KOPT-K1 (cell line): ENCODE data around the gene MAFB.

ENCODE experiments used
- H3K27ac ChIP-seq: fragments of 200-600 bp; sonication (generic); 2 replicates; pipeline ENCODE4 v1.5.1; 2016; ENCODE audit warnings: antibody characterized with exemption, mild to moderate bottlenecking, low read depth, low read length; ENCODE audit not compliant: poor library complexity, severe bottlenecking
- H3K36me3 ChIP-seq: fragments of 200-600 bp; sonication (generic); 2 replicates; pipeline ENCODE4 v1.5.1; 2017; ENCODE audit warnings: antibody characterized with exemption, mild to moderate bottlenecking, low read length, moderate library complexity; ENCODE audit not compliant: insufficient read depth
- H3K9me3 ChIP-seq: fragments of 200-600 bp; sonication (generic); 2 replicates; pipeline ENCODE4 v1.5.1; 2017; ENCODE audit warnings: antibody characterized with exemption, low read length, mild to moderate bottlenecking; ENCODE audit not compliant: insufficient read depth, poor library complexity, severe bottlenecking

The MAFB gene

DNA sequence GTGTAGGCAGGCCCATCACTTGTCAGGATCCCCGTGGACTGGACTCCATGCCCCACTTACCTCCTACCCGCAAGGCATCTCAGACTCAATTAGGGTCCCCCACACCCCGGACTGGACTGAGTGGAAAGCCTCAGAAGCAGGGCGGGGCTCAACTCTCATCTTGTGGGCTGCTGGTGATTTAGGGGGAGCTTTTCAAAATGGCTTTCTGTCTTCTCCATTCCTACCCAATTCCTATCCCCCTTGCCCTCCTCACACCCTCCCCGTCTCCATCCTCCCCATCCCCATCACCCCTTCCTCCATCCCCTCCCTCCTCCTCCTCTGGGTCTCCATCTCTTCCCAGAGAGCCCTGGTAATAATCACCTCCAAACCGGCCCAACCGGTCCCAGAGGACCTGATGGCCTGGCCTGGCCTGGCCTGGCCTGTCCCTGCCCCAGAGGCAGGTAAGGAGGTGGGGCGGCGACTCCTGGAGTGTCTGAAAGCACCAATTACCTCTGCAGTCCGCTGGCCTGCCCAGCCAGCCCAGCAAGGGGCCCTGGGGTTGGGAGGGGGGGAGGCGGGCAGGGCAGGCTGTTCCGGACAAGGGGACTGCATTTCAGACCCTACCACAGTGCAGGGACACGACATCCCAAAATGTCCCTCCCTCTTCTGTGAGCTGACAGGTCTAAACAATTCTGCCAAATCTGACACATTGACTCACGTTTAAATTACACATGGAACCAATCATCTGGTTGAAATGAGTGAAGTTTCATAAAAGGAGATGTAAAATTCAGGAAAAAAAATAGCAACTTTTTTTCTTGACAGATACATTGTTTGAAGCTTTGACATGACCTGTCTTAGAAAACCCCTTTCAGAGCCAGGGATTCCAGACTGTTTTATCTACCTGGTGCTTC, 24.8 kb downstream of the MAFB start:
- no peaks in the 10 kb centered on the region for H3K9me3 ChIP-seq

DNA sequence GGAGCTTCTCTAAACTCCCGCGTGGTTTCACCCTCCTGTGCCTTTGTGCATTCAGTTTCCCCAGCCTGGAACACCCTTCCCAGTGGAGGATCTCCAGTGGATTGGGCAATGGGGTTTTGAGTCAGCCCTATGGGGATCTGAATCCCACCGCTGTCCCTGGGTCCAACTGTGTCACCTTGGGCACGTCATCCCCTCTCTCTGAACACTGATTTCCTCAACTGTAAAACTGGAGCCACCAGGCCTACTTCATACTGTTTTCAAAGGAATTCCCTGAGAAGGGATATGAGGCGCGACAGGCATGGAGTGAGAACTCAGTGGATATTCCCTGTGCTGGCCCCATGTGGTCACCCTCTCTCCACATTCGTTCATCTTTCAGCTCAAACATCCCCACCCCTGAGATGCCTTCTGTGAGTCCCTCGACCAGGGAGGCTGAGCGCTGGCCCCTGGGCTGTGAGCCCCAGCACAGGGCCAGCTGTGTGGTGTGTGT, 25.7 kb downstream of the MAFB start:
- Histone ChIP-seq H3K9me3 (no peaks in the 10 kb centered on the region), H3K36me3 (no peaks in the 10 kb centered on the region), H3K27ac (no peak overlapping the region)

More for the DNA sequence above, 24.8 kb downstream of the MAFB start:
- H3K36me3 ChIP-seq: no peaks in the 10 kb centered on the region
- H3K27ac ChIP-seq: no peak overlapping the region

DNA sequence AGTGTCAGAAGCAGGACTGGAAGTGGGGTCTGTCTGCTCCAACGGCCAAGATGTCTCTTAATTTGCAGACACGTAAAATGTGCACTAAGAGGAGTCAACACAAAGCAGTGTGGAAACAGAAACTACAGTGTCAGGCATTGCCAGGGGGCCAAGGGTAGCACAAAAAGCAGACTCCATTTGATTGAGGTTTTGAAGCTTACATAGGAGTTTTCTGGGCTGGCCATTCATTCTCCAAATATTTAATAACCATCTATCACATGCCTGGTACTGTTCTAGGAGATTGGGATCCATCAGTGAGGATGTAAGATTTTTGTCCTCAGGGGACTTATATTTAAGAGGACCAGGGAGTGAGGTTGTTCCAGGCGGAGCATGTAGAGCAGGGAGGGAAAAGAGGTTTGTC, 29.5 kb downstream of the MAFB start:
- Histone ChIP-seq H3K36me3 (no peaks in the 10 kb centered on the region), H3K27ac (no peak overlapping the region), H3K9me3 (no peaks in the 10 kb centered on the region)

DNA sequence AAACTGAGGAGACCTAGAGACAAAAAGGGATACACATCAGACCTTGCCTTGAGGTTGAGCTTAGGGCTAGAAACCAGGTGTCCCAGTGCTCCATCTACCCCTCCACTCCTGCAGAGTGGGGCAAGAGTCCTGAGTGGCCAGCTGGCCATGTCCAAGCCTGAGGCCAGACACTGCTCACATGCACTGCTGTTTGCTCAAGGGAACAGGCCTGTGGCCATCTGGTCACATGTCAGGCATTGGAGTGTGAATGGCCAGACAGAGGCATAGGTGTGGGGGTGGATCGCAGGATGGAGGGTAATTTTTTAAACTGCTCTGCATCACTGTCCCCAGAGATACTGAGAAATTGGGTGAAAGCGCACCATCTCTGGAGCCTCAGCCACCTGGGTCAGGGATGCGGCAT, 30.5 kb downstream of the MAFB start:
- H3K27ac ChIP-seq: no peak overlapping the region
- H3K9me3 ChIP-seq: no peaks in the 10 kb centered on the region
- no peaks in the 10 kb centered on the region for H3K36me3 ChIP-seq

DNA sequence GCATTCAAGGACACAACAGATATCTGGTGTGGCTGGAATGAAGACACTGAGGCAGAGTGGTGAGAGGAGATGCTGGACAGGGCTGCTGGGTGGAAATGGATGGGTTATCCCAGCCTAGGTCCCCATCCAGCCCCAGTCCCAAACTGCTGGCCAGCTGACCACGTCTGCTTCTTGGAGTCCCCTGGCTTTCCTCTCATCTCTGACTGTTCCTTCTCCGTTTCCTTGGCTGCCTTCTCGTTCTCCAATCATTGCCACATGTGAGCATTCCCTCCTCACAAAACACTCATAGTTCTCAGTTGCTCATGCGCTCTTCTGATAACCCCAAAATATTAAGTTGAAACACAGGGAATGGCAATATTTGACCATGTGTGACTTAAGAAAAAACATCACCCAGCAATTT, 31.5 kb downstream of the MAFB start:
- Histone ChIP-seq H3K27ac (no peak overlapping the region), H3K9me3 (no peaks in the 10 kb centered on the region), H3K36me3 (no peaks in the 10 kb centered on the region)

DNA sequence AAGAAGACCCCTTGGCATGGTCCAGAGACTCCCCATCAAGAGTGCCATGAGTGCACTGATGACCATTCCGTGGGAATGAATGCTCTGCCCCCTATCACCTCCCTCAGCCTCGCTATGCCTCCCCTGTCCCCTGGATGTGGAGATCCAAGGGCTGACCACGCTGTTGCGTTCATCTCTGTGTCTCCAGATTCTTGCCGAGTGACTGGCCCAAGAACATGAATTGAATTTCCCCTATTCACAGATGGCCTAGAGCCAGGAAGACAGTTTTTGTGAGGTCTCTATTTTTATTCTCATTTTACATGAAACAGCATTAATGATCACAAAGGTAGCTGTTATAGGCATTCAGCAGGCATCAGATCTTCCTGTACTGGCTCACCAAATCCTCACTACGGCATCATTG, 33.6 kb downstream of the MAFB start:
- no peaks in the 10 kb centered on the region for H3K9me3 ChIP-seq
- no peak overlapping the region for H3K27ac ChIP-seq
- H3K36me3 ChIP-seq: no peaks in the 10 kb centered on the region

DNA sequence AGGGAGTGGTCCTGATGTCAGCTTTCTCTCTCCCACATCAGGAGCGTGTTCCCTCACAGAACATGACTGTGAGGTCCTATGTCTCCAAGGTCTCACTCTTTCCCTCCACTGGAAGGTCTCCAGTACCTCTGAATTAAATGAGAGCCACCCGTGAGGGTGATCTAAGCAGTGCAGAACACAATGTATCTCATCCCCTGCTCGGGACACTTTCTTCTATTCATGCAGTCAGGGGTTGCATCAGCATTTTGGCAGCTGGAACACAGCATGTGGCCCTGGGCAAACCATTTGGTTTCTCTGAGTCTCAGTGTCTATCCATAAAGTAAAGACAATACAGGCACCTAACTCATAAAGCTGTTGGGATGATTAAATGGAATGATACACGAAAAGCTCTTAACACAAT, 34.2 kb downstream of the MAFB start:
- Histone ChIP-seq H3K27ac (no peak overlapping the region), H3K9me3 (no peaks in the 10 kb centered on the region), H3K36me3 (no peaks in the 10 kb centered on the region)

DNA sequence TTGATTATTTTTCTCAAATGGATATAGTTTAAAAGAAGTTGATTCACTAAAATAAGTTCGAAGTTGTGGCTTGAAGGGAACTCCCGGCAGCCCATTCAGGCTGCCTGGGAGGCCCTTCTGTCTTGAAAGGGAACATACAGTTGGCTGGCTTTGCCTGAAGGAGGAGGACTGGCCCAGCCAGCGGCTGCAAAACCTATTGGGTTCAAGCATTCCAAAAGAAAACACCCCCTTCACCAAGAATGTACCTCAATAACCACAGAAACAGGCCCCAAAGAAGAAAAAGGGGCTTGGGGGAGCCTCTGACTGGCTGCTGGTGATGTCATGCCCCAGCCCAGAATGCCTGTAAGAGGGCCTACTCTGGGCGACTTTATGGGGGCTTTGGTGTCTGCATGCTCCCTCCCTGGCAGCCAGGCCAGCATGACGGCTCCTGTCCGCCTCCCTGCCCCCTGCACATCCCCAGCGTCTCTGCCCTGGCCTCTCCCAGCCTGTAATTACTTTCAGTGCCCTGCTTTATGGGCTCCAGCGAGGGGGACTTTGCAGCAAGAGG, 36.5 kb downstream of the MAFB start:
- Histone ChIP-seq H3K36me3 (no peaks in the 10 kb centered on the region), H3K27ac (no peak overlapping the region), H3K9me3 (no peaks in the 10 kb centered on the region)

DNA sequence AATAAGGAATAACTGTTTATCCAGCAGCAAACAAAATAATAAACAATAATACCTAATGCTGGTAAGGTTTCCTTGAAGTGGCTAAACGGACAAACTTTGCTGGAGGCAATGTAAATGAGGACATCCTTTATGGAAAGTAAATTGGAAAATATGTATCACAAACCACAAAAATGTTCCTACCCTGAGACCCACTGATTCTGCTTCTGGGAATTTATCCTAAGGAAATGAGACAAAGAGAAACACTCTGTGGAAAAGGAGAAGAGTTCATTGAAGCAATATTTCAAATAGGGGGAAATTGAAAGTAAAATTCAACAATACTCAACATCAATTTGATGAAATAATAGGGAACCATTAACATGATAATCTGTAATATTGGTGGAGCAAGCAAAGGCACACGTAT, 37.9 kb downstream of the MAFB start:
- no peaks in the 10 kb centered on the region for H3K36me3 ChIP-seq
- H3K27ac ChIP-seq: no peak overlapping the region
- no peaks in the 10 kb centered on the region for H3K9me3 ChIP-seq

DNA sequence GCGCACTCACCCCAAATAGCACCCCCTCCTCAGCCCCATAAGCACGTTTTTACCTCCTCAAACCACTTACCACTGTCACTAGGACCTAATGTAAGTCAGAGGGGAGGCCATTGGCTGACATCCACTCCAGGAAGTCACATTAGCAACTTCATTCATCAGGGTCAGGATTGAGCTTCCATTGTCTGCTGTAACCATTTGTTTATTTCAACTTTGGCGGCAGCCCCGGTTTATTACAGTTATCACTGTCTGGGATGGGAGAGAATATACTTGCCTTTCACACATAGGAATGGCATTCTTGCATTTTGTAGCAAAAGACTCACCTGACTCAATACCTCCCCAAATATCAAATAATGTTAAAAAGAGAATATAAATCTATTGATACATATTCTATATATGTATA, 38.3 kb downstream of the MAFB start:
- H3K9me3 ChIP-seq: no peaks in the 10 kb centered on the region
- no peak overlapping the region for H3K27ac ChIP-seq
- no peaks in the 10 kb centered on the region for H3K36me3 ChIP-seq

DNA sequence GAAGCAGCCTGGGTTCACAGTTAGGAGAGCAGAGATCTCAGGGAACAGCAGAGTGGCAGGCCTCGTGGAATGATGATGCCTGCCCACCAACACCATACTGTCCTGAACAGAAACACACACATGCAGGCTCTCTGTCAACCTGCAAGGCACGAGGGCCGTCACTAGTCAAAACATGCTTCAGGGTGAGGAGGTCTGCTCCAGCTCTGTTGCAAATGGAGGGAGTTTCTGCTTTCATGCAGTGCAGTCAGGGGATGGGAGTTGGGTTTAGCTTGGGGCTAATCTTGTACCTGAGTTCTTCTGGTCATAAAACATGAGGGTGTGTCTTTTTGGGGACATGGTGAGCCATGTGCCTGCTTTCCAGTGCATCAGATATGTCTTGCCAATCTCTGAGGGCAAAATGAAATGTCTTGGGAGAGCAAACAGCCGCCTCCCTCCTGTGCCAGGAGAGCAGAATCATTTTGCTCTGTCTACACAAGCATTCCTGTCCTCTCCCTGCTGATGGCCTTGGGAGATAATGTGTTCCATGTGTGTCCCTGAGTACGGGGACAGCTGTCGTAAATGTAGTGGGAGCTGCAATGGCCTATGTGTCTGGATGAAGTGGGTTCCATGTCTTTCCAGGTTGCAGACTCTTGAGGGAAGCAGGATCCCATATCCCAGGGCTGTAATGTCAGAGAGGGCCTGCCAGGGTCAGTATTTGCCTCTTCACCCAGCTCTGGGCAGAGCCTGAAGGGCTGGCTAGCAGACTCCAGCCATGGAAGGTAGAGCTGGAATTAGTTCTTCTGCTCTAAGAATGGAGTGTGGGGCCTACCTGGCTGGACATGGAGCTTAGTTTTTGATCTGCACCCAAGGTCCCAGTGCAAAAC, 40.6 kb downstream of the MAFB start:
- no peak overlapping the region for H3K27ac ChIP-seq
- no peaks in the 10 kb centered on the region for H3K36me3 ChIP-seq

DNA sequence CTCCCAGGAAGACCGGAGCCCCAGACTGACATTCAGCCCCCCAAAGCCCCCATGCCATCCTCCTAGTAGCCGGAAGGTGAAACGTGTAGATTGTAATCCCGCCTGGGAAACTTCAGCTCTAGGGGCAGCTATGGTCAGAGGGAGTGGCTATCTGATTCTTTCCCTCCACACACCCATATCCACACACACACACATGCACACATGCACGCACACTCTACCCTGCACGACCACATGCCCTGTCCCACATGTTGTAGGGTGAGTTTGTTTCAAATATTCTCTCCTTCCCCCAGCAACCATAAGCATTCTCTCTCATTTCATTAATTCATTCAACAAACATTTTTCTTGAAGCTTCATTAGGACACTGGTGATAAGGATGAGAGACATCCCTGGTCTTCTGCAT, 42.2 kb downstream of the MAFB start:
- Histone ChIP-seq H3K9me3 (no peaks in the 10 kb centered on the region), H3K27ac (no peak overlapping the region), H3K36me3 (no peaks in the 10 kb centered on the region)

More for the DNA sequence above, 40.6 kb downstream of the MAFB start:
- H3K9me3 ChIP-seq: no peaks in the 10 kb centered on the region

DNA sequence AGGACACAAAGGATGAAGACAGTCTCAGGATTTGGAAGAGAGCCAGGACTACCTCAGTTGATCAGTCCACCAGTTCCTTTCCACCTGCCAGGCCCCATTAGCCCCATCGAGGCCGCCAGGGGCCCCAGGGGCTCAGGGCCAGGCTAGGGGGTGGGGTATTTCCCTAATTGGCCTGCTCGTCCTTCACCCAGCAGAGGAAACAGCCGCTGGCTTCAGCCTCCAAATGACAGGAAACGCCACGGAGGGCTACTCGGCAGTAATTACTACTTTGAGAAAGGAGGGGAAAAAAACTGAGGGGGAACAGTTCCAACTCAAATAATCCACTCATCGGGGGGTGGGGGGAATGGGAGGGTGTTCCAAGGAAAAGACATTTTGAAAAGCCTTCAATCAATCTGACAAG, 42.7 kb downstream of the MAFB start:
- Histone ChIP-seq H3K27ac (no peak overlapping the region), H3K9me3 (no peaks in the 10 kb centered on the region), H3K36me3 (no peaks in the 10 kb centered on the region)

DNA sequence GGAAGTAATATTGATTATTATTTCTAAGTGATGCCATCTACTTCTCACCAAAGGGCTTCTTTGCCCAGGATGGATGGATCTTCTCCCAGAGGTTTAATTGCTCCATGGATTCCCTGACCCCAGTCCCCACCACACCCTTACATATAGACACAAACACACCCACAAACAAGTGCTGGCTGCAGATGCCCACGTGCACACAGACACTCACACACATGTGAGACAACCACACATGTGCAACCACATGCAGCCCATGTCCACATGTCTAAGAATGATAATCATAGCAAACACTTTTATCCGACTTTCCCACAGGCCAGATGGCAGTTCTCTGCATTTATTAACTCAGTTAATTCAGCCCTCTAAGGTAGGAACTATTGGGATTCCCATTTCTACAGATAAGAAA, 44.2 kb downstream of the MAFB start:
- Histone ChIP-seq H3K36me3 (no peaks in the 10 kb centered on the region), H3K9me3 (no peaks in the 10 kb centered on the region), H3K27ac (no peak overlapping the region)

DNA sequence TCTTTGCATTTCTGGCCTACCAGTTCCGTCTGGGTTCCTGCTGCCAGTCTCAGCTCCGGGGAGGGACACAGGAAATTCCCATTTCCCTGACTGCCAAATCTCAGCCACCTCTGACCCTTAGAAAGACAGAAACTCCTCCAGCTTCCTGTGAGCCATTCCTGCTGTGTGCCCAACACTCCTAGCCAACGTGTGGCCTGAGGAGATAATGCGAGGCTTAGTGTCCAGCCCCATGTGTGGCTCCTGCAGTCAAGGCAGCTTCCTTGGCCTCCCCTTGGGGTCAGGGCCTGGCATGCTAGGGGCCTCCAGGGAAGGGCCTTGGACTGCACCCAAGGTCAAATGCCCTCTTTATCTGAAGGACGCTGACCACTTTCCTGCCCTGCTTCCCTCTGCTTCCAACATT, 45.1 kb downstream of the MAFB start:
- no peaks in the 10 kb centered on the region for H3K36me3 ChIP-seq

More for the DNA sequence above, 45.1 kb downstream of the MAFB start:
- Histone ChIP-seq H3K27ac (no peak overlapping the region), H3K9me3 (no peaks in the 10 kb centered on the region)
